Activated CD4-positive, alpha-beta memory T cell treated with anti-CD3 and anti-CD28 coated beads, Interleukin-2, amount 10 ng/mL, durations not matched to agents 7 days and 5 days (primary cell): ENCODE measurements around the gene LYPD3. TPM values are rescaled to one million over a fixed set of nuclear protein-coding genes. Genes with fewer than 3 reads are reported as not detected.

ENCODE experiments used
- CTCF ChIA-PET: fragments of 350-600 bp; sonication (Branson Sonifier 250); formaldehyde crosslinking; loops from one replicate; lab custom pipeline; 2021; ENCODE audit warnings: antibody characterized with exemption, inconsistent platforms; lab: Charles Lee
- POLR2A ChIA-PET: fragments of 350-600 bp; sonication (Branson Sonifier 250); formaldehyde crosslinking; loops from one replicate; lab custom pipeline; 2021; ENCODE audit warnings: antibody characterized with exemption; lab: Charles Lee
- DNase-seq: peaks from one replicate; pipeline ENCODE4 v3.0.0-alpha.2; 2020
- H3K27ac Mint-ChIP-seq: one replicate; pipeline ENCODE4 v1.8.0; 2021; ENCODE audit warnings: mild to moderate bottlenecking, mixed read lengths
- H3K27me3 Mint-ChIP-seq: one replicate; pipeline ENCODE4 v1.8.0; 2021; ENCODE audit warnings: mixed read lengths
- H3K36me3 Mint-ChIP-seq: one replicate; pipeline ENCODE4 v1.8.0; 2021; ENCODE audit warnings: low read depth, mixed read lengths
- H3K4me1 Mint-ChIP-seq: one replicate; pipeline ENCODE4 v1.8.0; 2021; ENCODE audit warnings: mixed read lengths
- H3K4me3 Mint-ChIP-seq: one replicate; pipeline ENCODE4 v1.8.0; 2021; ENCODE audit warnings: mild to moderate bottlenecking, mixed read lengths
- H3K9me3 Mint-ChIP-seq: one replicate; pipeline ENCODE4 v1.8.0; 2021; ENCODE audit warnings: mixed read lengths
- total RNA-seq, 2 experiments: library from RNA; stranded (reverse); gene quantifications; one replicate each; pipeline ENCODE4 v1.2.3, GENCODE V29; 2021

LYPD3 gene
- total RNA-seq, 2 experiments from 2014 or later = 0.63 to 1.0 TPM

GRCh38 chr19:43423779-43424178 lies 41.6 kb downstream of the LYPD3 start:
- CTCF ChIA-PET = interaction anchor here (3.9 kb wide), 1 partner anchor 9 kb away, joined by 17 read pairs; no protein-coding TSS in a partner anchor
- Mint-ChIP-seq H3K27me3 (peaks cover 6% of the 10 kb centered on the region), H3K27ac (no peak overlapping the region), H3K36me3 (no peaks in the 10 kb centered on the region), H3K9me3 (no peaks in the 10 kb centered on the region), H3K4me3 (no peak overlapping the region), H3K4me1 (peaks cover 4% of the 10 kb centered on the region)
- POLR2A ChIA-PET = no interaction called here
- no peak for DNase-seq

GRCh38 chr19:43422689-43423066 lies 42.7 kb downstream of the LYPD3 start:
- Mint-ChIP-seq H3K4me3 (no peak overlapping the region), H3K27ac (no peak overlapping the region)
- CTCF ChIA-PET = interaction anchor here (0.6 to 3.9 kb wide), 3 partner anchors 10 to 25 kb away, joined by 3 to 17 read pairs (median 4); no protein-coding TSS in a partner anchor

GRCh38 chr19:43422000-43422688 lies 43.3 kb downstream of the LYPD3 start:
- no peaks in the 10 kb centered on the region for H3K36me3 Mint-ChIP-seq
- no peak overlapping the region for H3K27ac Mint-ChIP-seq
- peaks cover 4% of the 10 kb centered on the region for H3K4me1 Mint-ChIP-seq
- no peak overlapping the region for H3K4me3 Mint-ChIP-seq
- peaks cover 6% of the 10 kb centered on the region for H3K27me3 Mint-ChIP-seq
- no peak for DNase-seq
- POLR2A ChIA-PET = no interaction called here
- CTCF ChIA-PET = interaction anchor here (0.5 to 3.9 kb wide), 4 partner anchors 10 to 1602 kb away, joined by 3 to 17 read pairs (median 4); no protein-coding TSS in a partner anchor
- no peaks in the 10 kb centered on the region for H3K9me3 Mint-ChIP-seq

More at GRCh38 chr19:43422689-43423066, 42.7 kb downstream of the LYPD3 start:
- H3K9me3 Mint-ChIP-seq = no peaks in the 10 kb centered on the region
- POLR2A ChIA-PET = no interaction called here
- peaks cover 6% of the 10 kb centered on the region for H3K27me3 Mint-ChIP-seq
- H3K36me3 Mint-ChIP-seq = no peaks in the 10 kb centered on the region
- H3K4me1 Mint-ChIP-seq = peaks cover 4% of the 10 kb centered on the region
- DNase-seq = no peak

GRCh38 chr19:43420954-43421353 lies 44.5 kb downstream of the LYPD3 start:
- H3K4me1 Mint-ChIP-seq = peaks cover 4% of the 10 kb centered on the region
- POLR2A ChIA-PET = no interaction called here
- CTCF ChIA-PET = interaction anchor here (3.9 kb wide), 1 partner anchor 11 kb away, joined by 17 read pairs; no protein-coding TSS in a partner anchor

GRCh38 chr19:43416951-43417623 lies 48.3 kb downstream of the LYPD3 start:
- H3K4me3 Mint-ChIP-seq = no peak overlapping the region
- H3K4me1 Mint-ChIP-seq = no peaks in the 10 kb centered on the region
- H3K27me3 Mint-ChIP-seq = peaks cover 4% of the 10 kb centered on the region
- no peak overlapping the region for H3K27ac Mint-ChIP-seq
- DNase-seq = no peak
- no peaks in the 10 kb centered on the region for H3K9me3 Mint-ChIP-seq
- ChIA-PET CTCF (interaction anchor here (1.2 to 3.1 kb wide), 3 partner anchors 15 to 102 kb away, joined by 4 to 18 read pairs (median 4); no protein-coding TSS in a partner anchor), POLR2A (interaction anchor here (0.6 kb wide), 1 partner anchor 203 kb away, joined by 3 read pairs; no protein-coding TSS in a partner anchor)
- no peaks in the 10 kb centered on the region for H3K36me3 Mint-ChIP-seq

More at GRCh38 chr19:43420954-43421353, 44.5 kb downstream of the LYPD3 start:
- Mint-ChIP-seq H3K9me3 (no peaks in the 10 kb centered on the region), H3K4me3 (no peak overlapping the region), H3K27me3 (peaks cover 6% of the 10 kb centered on the region), H3K36me3 (no peaks in the 10 kb centered on the region), H3K27ac (no peak overlapping the region)
- DNase-seq = no peak

GRCh38 chr19:43414554-43414953 lies 50.9 kb downstream of the LYPD3 start, which contains the start of gene TEX101:
Gene TEX101 (plus strand): TSS chr19:43414890. CDS start chr19:43415920, 1,030 bp downstream.
- POLR2A ChIA-PET = no interaction called here

GRCh38 chr19:43412441-43412840 lies 53.0 kb downstream of the LYPD3 start:
- no peaks in the 10 kb centered on the region for H3K4me1 Mint-ChIP-seq
- no peak overlapping the region for H3K4me3 Mint-ChIP-seq
- no peak for DNase-seq
- ChIA-PET POLR2A (no interaction called here), CTCF (interaction anchor here (0.8 kb wide), 1 partner anchor 35 kb away, joined by 3 read pairs; no protein-coding TSS in a partner anchor)
- H3K27me3 Mint-ChIP-seq = no peaks in the 10 kb centered on the region
- H3K27ac Mint-ChIP-seq = no peak overlapping the region
- H3K9me3 Mint-ChIP-seq = no peaks in the 10 kb centered on the region
- H3K36me3 Mint-ChIP-seq = no peaks in the 10 kb centered on the region

More at GRCh38 chr19:43414554-43414953, 50.9 kb downstream of the LYPD3 start, which contains the start of gene TEX101:
- CTCF ChIA-PET = no interaction called here
- DNase-seq = no peak
- H3K36me3 Mint-ChIP-seq = no peaks in the 10 kb centered on the region
- no peaks in the 10 kb centered on the region for H3K4me1 Mint-ChIP-seq
- H3K27ac Mint-ChIP-seq = no peak within 1 kb of the TSS
- H3K9me3 Mint-ChIP-seq = no peaks in the 10 kb centered on the region
- no peaks in the 10 kb centered on the region for H3K27me3 Mint-ChIP-seq
- H3K4me3 Mint-ChIP-seq = no peak within 1 kb of the TSS

Other genes with a start within 250 kb of the LYPD3 start
- not detected for gene PSG9, start 196.1 kb downstream of the LYPD3 start, total RNA-seq
- gene CD177, start 111.9 kb downstream of the LYPD3 start, total RNA-seq = not detected
- gene TEX101, start 50.7 kb downstream of the LYPD3 start, total RNA-seq = not detected
- gene PHLDB3, start 39.1 kb upstream of the LYPD3 start, total RNA-seq = 10 to 100 TPM; 12.0 to 15.2 TPM
- 10 to 100 TPM; 90.7 to 91.1 TPM for gene ETHE1, start 61.6 kb upstream of the LYPD3 start, total RNA-seq
- gene ZNF575, start 67.6 kb upstream of the LYPD3 start, total RNA-seq = 1 to 10 TPM; 4.1 to 4.8 TPM
- 10 to 100 TPM; 42.5 to 46.1 TPM for gene XRCC1, start 109.9 kb upstream of the LYPD3 start, total RNA-seq
- gene PINLYP, start 110.2 kb upstream of the LYPD3 start, total RNA-seq = 1 to 10 TPM; 3.7 to 4.4 TPM
- gene IRGQ, start 130.5 kb upstream of the LYPD3 start, total RNA-seq = 10 to 100 TPM; 15.3 to 16.5 TPM
- gene ZNF576, start 131.0 kb upstream of the LYPD3 start, total RNA-seq = 10 to 100 TPM; 13.2 to 13.5 TPM
- gene SRRM5, start 146.5 kb upstream of the LYPD3 start, total RNA-seq = under 1 TPM; 0.28 to 0.45 TPM
- 10 to 100 TPM; 19.7 to 20.6 TPM for gene ZNF428, start 154.0 kb upstream of the LYPD3 start, total RNA-seq
- gene CADM4, start 174.2 kb upstream of the LYPD3 start, total RNA-seq = under 1 TPM; 0.43 to 0.60 TPM
- gene PLAUR, start 204.6 kb upstream of the LYPD3 start, total RNA-seq = 10 to 100 TPM; 29.2 to 29.3 TPM